GM12873 (cell line): ENCODE data around the gene PPARG.

Experiments used
- TF ChIP-seq, protein P1 (sequence below): IDR thresholded peaks from 2 replicates; pipeline ENCODE4 v1.5.1; 2012; ENCODE audit warnings: low read depth, mild to moderate bottlenecking, moderate library complexity, low read length, control low read depth; ENCODE audit not compliant: insufficient read depth; ENCODE audit errors: missing control alignments

Gene PPARG

GRCh38 chr3:12473511-12473910, 184.6 kb downstream of the PPARG start:
- TF ChIP-seq, protein P1, sequence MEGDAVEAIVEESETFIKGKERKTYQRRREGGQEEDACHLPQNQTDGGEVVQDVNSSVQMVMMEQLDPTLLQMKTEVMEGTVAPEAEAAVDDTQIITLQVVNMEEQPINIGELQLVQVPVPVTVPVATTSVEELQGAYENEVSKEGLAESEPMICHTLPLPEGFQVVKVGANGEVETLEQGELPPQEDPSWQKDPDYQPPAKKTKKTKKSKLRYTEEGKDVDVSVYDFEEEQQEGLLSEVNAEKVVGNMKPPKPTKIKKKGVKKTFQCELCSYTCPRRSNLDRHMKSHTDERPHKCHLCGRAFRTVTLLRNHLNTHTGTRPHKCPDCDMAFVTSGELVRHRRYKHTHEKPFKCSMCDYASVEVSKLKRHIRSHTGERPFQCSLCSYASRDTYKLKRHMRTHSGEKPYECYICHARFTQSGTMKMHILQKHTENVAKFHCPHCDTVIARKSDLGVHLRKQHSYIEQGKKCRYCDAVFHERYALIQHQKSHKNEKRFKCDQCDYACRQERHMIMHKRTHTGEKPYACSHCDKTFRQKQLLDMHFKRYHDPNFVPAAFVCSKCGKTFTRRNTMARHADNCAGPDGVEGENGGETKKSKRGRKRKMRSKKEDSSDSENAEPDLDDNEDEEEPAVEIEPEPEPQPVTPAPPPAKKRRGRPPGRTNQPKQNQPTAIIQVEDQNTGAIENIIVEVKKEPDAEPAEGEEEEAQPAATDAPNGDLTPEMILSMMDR = no peak

GRCh38 chr3:12476238-12476897, 187.5 kb downstream of the PPARG start:
- TF ChIP-seq, protein P1 = no peak

- TF ChIP-seq, protein P1 = no peak
Observed at GRCh38 chr3:12477256-12477655, 188.4 kb downstream of the PPARG start.

DNA sequence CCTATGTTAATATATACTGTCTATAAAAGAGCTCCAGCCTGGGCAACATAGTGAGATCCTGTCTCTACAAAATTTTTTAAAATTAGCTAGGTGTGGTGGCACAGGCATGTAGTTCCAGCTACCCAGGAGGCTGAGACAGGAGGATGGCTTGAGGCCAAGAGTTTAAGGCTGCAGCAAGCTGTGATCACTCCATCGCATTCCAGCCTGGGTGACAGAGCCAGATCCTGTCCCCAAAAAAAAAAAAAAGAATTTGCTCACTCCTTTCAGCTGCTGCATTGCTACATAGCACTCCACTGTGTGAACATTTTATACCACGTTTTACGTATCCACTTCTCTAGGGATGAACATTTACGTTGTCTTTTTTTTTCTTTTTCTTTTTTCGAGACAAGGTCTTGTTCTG, 189.5 kb downstream of the PPARG start:
- TF ChIP-seq, protein P1 = no peak

DNA sequence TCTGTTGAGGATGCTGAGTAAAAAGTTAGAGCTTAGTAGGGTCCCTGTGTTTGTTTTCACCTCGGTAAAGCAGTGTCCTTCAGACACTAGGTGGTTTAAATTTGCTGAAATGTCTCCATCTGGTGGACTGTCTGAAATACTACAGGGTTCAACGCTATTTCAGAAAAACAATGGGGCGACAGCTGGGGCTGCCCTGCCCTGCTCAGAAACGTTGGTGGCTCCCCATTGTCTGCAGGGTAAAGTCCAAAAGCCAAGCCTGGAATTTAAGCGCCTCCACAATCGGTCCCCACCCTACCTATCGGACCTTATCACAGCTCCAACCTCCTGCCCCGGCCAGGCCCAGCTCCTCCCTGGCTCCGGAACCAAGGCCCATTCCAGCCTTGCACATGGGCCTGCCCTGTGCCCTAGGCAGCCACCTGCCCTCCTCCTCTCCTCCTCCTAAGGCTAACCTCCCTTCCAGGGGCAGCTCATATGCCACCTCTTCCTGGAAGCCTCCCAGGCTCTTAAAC, 191.1 kb downstream of the PPARG start:
- TF ChIP-seq, protein P1 = peak; percentile 67

DNA sequence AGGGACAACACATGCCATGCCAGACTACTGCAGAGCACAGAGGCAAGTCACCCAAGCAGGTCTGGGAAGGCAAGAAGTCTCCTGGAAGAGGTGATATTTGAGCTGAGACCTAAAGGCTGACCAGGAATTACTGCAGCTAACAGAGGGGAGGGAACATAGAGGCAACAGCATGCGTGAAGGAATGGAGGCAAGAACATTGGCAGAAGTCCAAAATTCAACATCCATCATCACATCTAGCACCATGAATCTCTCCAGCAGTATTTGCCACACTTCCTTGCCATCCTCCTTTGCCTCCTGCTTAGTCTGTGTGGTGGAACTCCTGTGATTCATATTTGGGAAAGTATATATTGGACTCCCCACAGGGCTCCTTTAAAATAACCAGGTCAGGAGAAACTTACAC, 194.5 kb downstream of the PPARG start:
- TF ChIP-seq, protein P1 = no peak

DNA sequence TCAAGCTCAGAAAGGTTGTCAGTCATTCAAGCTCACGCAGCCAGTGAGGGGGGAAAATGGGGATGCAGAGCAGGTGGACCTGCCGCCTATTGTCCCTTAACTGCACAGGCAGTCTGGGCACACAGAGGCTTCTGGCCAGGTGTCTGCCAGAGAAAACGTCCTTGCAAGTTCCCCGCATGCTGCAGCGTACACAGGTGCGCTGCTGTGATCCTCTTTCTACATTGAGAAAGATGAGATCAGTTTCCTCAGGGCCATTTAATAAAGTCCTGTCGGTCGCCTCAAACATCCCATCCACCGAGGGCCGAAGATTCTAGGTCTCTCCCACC, 195.0 kb downstream of the PPARG start:
- TF ChIP-seq, protein P1 = no peak
